ENCODE measurements around the gene CHML.

GRCh38 chr1:241674805-241675384, 34.7 kb upstream of the CHML start:
- TF ChIP-seq CTCF (IDR thresholded peaks at IDR 0.05) = no peak
- no peak for TF ChIP-seq POLR2AphosphoS5 (IDR thresholded peaks at IDR 0.05; ENCODE audit: low read depth, low read length)

Data from Panc1 (cell line).